ENCODE data around the gene EEA1. TPM values are rescaled to one million over a fixed set of nuclear protein-coding genes. Genes with fewer than 3 reads are reported as not detected.
A peak's percentile ranks its signal among the peaks of the same experiment; 100 is the strongest.

EEA1 gene
- total RNA-seq, 1 donor from 2014 or later = 12.0 TPM

- H3K27me3 Mint-ChIP-seq (ENCODE audit: unreplicated experiment) = no peaks in the 10 kb centered on the region
- H3K36me3 Mint-ChIP-seq (ENCODE audit: unreplicated experiment) = peaks cover 6% of the 10 kb centered on the region
- DNase-seq = no peak
- no peak for TF ChIP-seq CTCF (IDR thresholded peaks at IDR 0.05; ENCODE audit: partially characterized antibody, unreplicated experiment)
- H3K27ac Mint-ChIP-seq (ENCODE audit: unreplicated experiment) = no peak overlapping the region
- peaks cover 3% of the 10 kb centered on the region for H3K9me3 Mint-ChIP-seq (ENCODE audit: unreplicated experiment)
- no peak overlapping the region for H3K4me3 Mint-ChIP-seq (ENCODE audit: unreplicated experiment)
- peaks cover 10% of the 10 kb centered on the region for H3K4me1 Mint-ChIP-seq (ENCODE audit: low read depth, unreplicated experiment)
Measured at GRCh38 chr12:92786045-92786444, 143.1 kb downstream of the EEA1 start.

- Mint-ChIP-seq H3K4me1 (ENCODE audit: low read depth, unreplicated experiment) (peaks cover 10% of the 10 kb centered on the region), H3K27me3 (ENCODE audit: unreplicated experiment) (no peaks in the 10 kb centered on the region), H3K4me3 (ENCODE audit: unreplicated experiment) (no peak overlapping the region), H3K9me3 (ENCODE audit: unreplicated experiment) (peaks cover 3% of the 10 kb centered on the region), H3K36me3 (ENCODE audit: unreplicated experiment) (peaks cover 5% of the 10 kb centered on the region), H3K27ac (ENCODE audit: unreplicated experiment) (no peak overlapping the region)
- DNase-seq = no peak
- TF ChIP-seq CTCF (IDR thresholded peaks at IDR 0.05; ENCODE audit: partially characterized antibody, unreplicated experiment) = no peak
Measured at GRCh38 chr12:92785563-92785950, 143.5 kb downstream of the EEA1 start.

- Mint-ChIP-seq H3K27ac (ENCODE audit: unreplicated experiment) (no peak overlapping the region), H3K4me1 (ENCODE audit: low read depth, unreplicated experiment) (peaks cover 10% of the 10 kb centered on the region), H3K36me3 (ENCODE audit: unreplicated experiment) (no peaks in the 10 kb centered on the region), H3K27me3 (ENCODE audit: unreplicated experiment) (no peaks in the 10 kb centered on the region), H3K9me3 (ENCODE audit: unreplicated experiment) (peaks cover 1% of the 10 kb centered on the region), H3K4me3 (ENCODE audit: unreplicated experiment) (no peak overlapping the region)
- no peak for DNase-seq
- TF ChIP-seq CTCF (IDR thresholded peaks at IDR 0.05; ENCODE audit: partially characterized antibody, unreplicated experiment) = peak; percentile 49
Measured at GRCh38 chr12:92784797-92785562, 144.1 kb downstream of the EEA1 start.

- no peak for DNase-seq
- no peak overlapping the region for H3K4me3 Mint-ChIP-seq (ENCODE audit: unreplicated experiment)
- TF ChIP-seq CTCF (IDR thresholded peaks at IDR 0.05; ENCODE audit: partially characterized antibody, unreplicated experiment) = no peak
- H3K36me3 Mint-ChIP-seq (ENCODE audit: unreplicated experiment) = no peaks in the 10 kb centered on the region
- H3K9me3 Mint-ChIP-seq (ENCODE audit: unreplicated experiment) = peaks cover 1% of the 10 kb centered on the region
- H3K4me1 Mint-ChIP-seq (ENCODE audit: low read depth, unreplicated experiment) = peaks cover 10% of the 10 kb centered on the region
- no peaks in the 10 kb centered on the region for H3K27me3 Mint-ChIP-seq (ENCODE audit: unreplicated experiment)
- H3K27ac Mint-ChIP-seq (ENCODE audit: unreplicated experiment) = no peak overlapping the region
Measured at GRCh38 chr12:92784356-92784755, 144.7 kb downstream of the EEA1 start.

GRCh38 chr12:92779902-92780301, 149.2 kb downstream of the EEA1 start:
- Mint-ChIP-seq H3K27ac (ENCODE audit: unreplicated experiment) (no peak overlapping the region), H3K27me3 (ENCODE audit: unreplicated experiment) (no peaks in the 10 kb centered on the region), H3K9me3 (ENCODE audit: unreplicated experiment) (no peaks in the 10 kb centered on the region), H3K4me3 (ENCODE audit: unreplicated experiment) (no peak overlapping the region), H3K36me3 (ENCODE audit: unreplicated experiment) (no peaks in the 10 kb centered on the region), H3K4me1 (ENCODE audit: low read depth, unreplicated experiment) (peaks cover 14% of the 10 kb centered on the region)
- DNase-seq = no peak
- no peak for TF ChIP-seq CTCF (IDR thresholded peaks at IDR 0.05; ENCODE audit: partially characterized antibody, unreplicated experiment)
